ENCODE data around the gene CYP3A7. TPM values are rescaled to one million over a fixed set of nuclear protein-coding genes. Genes with fewer than 3 reads are reported as not detected.

Gene CYP3A7
- total and polyA plus RNA-seq, 2 of the 4 experiments (the other 2 are of a cell fraction), result not detected

DNA sequence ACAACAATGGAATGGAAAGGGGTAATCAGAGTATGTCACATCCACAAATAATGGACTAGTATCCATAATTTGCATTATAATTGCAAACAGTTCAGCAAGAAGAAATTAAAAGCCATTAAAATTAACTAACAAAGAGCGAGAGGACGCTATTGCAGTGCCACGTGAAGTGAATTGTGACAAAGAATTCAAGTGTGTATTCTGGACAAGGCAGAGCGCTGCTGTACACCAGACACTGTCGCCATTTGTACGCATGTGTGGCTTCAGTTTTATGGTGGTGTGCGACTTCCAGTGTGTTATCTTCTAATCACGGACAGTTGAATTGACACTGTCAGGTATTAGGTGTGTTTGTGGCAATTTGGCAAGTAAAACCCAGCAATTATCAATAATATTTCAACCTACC is 66.5 kb downstream of the CYP3A7 start:
- no peak overlapping the region for H2AK5ac ChIP-seq (ENCODE audit: low read depth, low read length)
- no peak overlapping the region for H4K91ac ChIP-seq (ENCODE audit: insufficient read depth, low read depth, low read length)
- in situ Hi-C loops (cut with MboI; ENCODE audit: low sequenced_read_pairs) (no loop called here), dilution Hi-C loops (cut with HindIII; ENCODE audit: low sequenced_read_pairs, unreplicated experiment) (no loop called here), intact Hi-C loops (cut with micrococcal nuclease) (no loop called here)
- H3K14ac ChIP-seq (replicated peaks; ENCODE audit: low read depth, low read length), result no peak overlapping the region
- H3K23ac ChIP-seq (ENCODE audit: low read depth, low read length), result no peak overlapping the region
- H3K4me3 ChIP-seq (ENCODE audit: insufficient read depth, low read depth, low read length), result no peak overlapping the region
- H3K4me2 ChIP-seq (ENCODE audit: low read depth, low read length), result no peak overlapping the region
- no peak overlapping the region for H3K4ac ChIP-seq (ENCODE audit: low read depth, low read length)
- no peak overlapping the region for H2BK20ac ChIP-seq (ENCODE audit: low read depth, low read length)
- no peak overlapping the region for H3K18ac ChIP-seq (ENCODE audit: low read depth, low read length)
- H3K79me1 ChIP-seq (ENCODE audit: low read depth in 1 of 2, low read length in 2 of 2), result no peaks in the 10 kb centered on the region
- no peaks in the 10 kb centered on the region for H3K27me3 ChIP-seq (ENCODE audit: control insufficient read depth, insufficient read depth, low read length)
- no peak overlapping the region for H4K5ac ChIP-seq (ENCODE audit: low read depth, low read length)
- H2BK5ac ChIP-seq (ENCODE audit: low read depth, low read length, poor library complexity, severe bottlenecking), result no peak overlapping the region
- H3K56ac ChIP-seq (ENCODE audit: extremely low read depth, insufficient read depth, low read length), result no peak overlapping the region
- H4K20me1 ChIP-seq (ENCODE audit: insufficient read depth, low read length), result no peaks in the 10 kb centered on the region
- H3K9me3 ChIP-seq (ENCODE audit: control insufficient read depth, insufficient read depth, low read length), result no peaks in the 10 kb centered on the region
- ChIA-PET POLR2A (ENCODE audit: unreplicated experiment) (no interaction called here), CTCF (no interaction called here)
- H4K8ac ChIP-seq (ENCODE audit: low read depth in 2 of 2, low read length in 2 of 2), result no peak overlapping the region
- 100% methylated on average over 3 of the region's 8 CpGs; no CpG with 5 or more reads in 1 of the 2 experiments for WGBS, 2 experiments (ENCODE audit: extremely low coverage in 2 of 2, insufficient read length in 1 of 2)
- no peak overlapping the region for H3K27ac ChIP-seq (ENCODE audit: insufficient read depth, low read length)
- H3K4me1 ChIP-seq (ENCODE audit: control insufficient read depth, insufficient read depth, low read length), result no peaks in the 10 kb centered on the region
- H3K36me3 ChIP-seq (ENCODE audit: control insufficient read depth, insufficient read depth, low read length), result no peaks in the 10 kb centered on the region
- H3K9ac ChIP-seq (ENCODE audit: low read depth, low read length), result no peak overlapping the region
- no peak for ATAC-seq (ENCODE audit: low read depth)
- 0 out of 2 replicates have a peak, but pooled peaks cover 3% of the 10 kb centered on the region for H3K9me1 ChIP-seq (ENCODE audit: insufficient read depth, low read length)
- TF ChIP-seq FOS (IDR thresholded peaks at IDR 0.05; ENCODE audit: low read depth, low read length) (no peak), CEBPB (IDR thresholded peaks at IDR 0.05; ENCODE audit: low read depth, low read length) (no peak), RAD21 (IDR thresholded peaks at IDR 0.05; ENCODE audit: low read length) (no peak), RFX5 (IDR thresholded peaks at IDR 0.05; ENCODE audit: low read depth, low read length) (no peak), RCOR1 (IDR thresholded peaks at IDR 0.05; ENCODE audit: insufficient replicate concordance, low read length) (no peak), MAFK (IDR thresholded peaks at IDR 0.05; ENCODE audit: low read depth, low read length) (no peak), USF2 (IDR thresholded peaks at IDR 0.05; ENCODE audit: low read depth, low read length) (no peak), CHD1 (IDR thresholded peaks at IDR 0.05; ENCODE audit: low read depth, low read length) (no peak), MAZ (IDR thresholded peaks at IDR 0.05; ENCODE audit: borderline replicate concordance, low read depth, low read length) (no peak), NFE2L2 (IDR thresholded peaks at IDR 0.05; ENCODE audit: low read depth, low read length) (no peak), MXI1 (IDR thresholded peaks at IDR 0.05; ENCODE audit: borderline replicate concordance, low read depth, low read length) (no peak), SMC3 (IDR thresholded peaks at IDR 0.05; ENCODE audit: low read depth, low read length) (no peak), POLR2A (IDR thresholded peaks at IDR 0.05; ENCODE audit: low read depth, low read length) (no peak), BHLHE40 (IDR thresholded peaks at IDR 0.05; ENCODE audit: low read depth, low read length) (no peak)
- TF ChIP-seq, protein P1, sequence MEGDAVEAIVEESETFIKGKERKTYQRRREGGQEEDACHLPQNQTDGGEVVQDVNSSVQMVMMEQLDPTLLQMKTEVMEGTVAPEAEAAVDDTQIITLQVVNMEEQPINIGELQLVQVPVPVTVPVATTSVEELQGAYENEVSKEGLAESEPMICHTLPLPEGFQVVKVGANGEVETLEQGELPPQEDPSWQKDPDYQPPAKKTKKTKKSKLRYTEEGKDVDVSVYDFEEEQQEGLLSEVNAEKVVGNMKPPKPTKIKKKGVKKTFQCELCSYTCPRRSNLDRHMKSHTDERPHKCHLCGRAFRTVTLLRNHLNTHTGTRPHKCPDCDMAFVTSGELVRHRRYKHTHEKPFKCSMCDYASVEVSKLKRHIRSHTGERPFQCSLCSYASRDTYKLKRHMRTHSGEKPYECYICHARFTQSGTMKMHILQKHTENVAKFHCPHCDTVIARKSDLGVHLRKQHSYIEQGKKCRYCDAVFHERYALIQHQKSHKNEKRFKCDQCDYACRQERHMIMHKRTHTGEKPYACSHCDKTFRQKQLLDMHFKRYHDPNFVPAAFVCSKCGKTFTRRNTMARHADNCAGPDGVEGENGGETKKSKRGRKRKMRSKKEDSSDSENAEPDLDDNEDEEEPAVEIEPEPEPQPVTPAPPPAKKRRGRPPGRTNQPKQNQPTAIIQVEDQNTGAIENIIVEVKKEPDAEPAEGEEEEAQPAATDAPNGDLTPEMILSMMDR (conservative IDR thresholded peaks at IDR 0.05; ENCODE audit: low read depth, low read length), result no peak
- TF ChIP-seq, protein P2, sequence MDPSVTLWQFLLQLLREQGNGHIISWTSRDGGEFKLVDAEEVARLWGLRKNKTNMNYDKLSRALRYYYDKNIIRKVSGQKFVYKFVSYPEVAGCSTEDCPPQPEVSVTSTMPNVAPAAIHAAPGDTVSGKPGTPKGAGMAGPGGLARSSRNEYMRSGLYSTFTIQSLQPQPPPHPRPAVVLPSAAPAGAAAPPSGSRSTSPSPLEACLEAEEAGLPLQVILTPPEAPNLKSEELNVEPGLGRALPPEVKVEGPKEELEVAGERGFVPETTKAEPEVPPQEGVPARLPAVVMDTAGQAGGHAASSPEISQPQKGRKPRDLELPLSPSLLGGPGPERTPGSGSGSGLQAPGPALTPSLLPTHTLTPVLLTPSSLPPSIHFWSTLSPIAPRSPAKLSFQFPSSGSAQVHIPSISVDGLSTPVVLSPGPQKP (IDR thresholded peaks at IDR 0.05; ENCODE audit: borderline replicate concordance, low read depth, low read length), result no peak
- no TSS peak for BruUV-seq (replicated peaks)
- H2AFZ ChIP-seq (replicated peaks; ENCODE audit: low read length, poor library complexity), result no peak overlapping the region
- no peak overlapping the region for H2BK15ac ChIP-seq (ENCODE audit: low read depth, low read length)
- DNase-seq, result no peak
- no peak overlapping the region for H2AK9ac ChIP-seq (replicated peaks; ENCODE audit: low read depth, low read length, poor library complexity)
- no peak overlapping the region for H2BK120ac ChIP-seq (ENCODE audit: low read depth, low read length)

Measured in IMR-90 (cell line).